GM12878 (cell line): ENCODE measurements around the gene SNX19. TPM values are rescaled to one million over a fixed set of nuclear protein-coding genes. Genes with fewer than 3 reads are reported as not detected.

Source experiments
- BCL3 ChIP-seq: IDR thresholded peaks from 2 replicates; pipeline ENCODE4 v1.6.1; 2011; ENCODE audit warnings: borderline replicate concordance, low read depth, mild to moderate bottlenecking, moderate library complexity, low read length; ENCODE audit not compliant: insufficient read depth, poor library complexity, severe bottlenecking
- CHD1 ChIP-seq: IDR thresholded peaks from 2 replicates; pipeline ENCODE4 v1.6.1; 2012; ENCODE audit warnings: low read depth, low read length, improper control_type of control experiment
- CUX1 ChIP-seq: IDR thresholded peaks from 2 replicates; pipeline ENCODE4 v1.6.1; 2012; ENCODE audit warnings: improper control_type of control experiment, low read depth, low read length; ENCODE audit not compliant: insufficient replicate concordance
- E2F8 ChIP-seq: fragments of 450-650 bp; IDR thresholded peaks from 2 replicates; pipeline ENCODE4 v1.6.1; 2018; ENCODE audit warnings: mild to moderate bottlenecking, low read depth, moderate library complexity; ENCODE audit not compliant: partially characterized antibody
- NBN ChIP-seq: fragments of 450-650 bp; IDR thresholded peaks from 2 replicates; pipeline ENCODE4 v1.6.1; 2016
- RUNX3 ChIP-seq: IDR thresholded peaks from 2 replicates; pipeline ENCODE4 v1.6.1; 2012; ENCODE audit warnings: low read length, inconsistent platforms
- SPI1 ChIP-seq: IDR thresholded peaks from 2 replicates; pipeline ENCODE4 v1.6.1; 2011; ENCODE audit warnings: low read depth, mild to moderate bottlenecking, low read length, moderate library complexity, borderline replicate concordance; ENCODE audit not compliant: insufficient read depth
- polyA plus RNA-seq, 11 experiments: library from polyadenylated mRNA; depleted of rRNA in 4 of 11; unstranded in 6 of 11; stranded (reverse) in 5 of 11; fragments of >200 nt; fragmentation: Nextera tagmentation in 4 of 11; fragmentation: Illumina TruSeq in 1 of 11; extraction: Ambion mirVana in 4 of 11; extraction: Trizol in 1 of 11; gene quantifications; 1 replicate in 1 of 11; 2 replicates in 10 of 11; pipeline versions ENCODE4 v1.2.1 to v1.2.3, GENCODE V29; 2011 to 2016; ENCODE audit warnings: inconsistent platforms in 2 of 11, missing spikeins in 2 of 11, low read depth in 1 of 11
- total RNA-seq, 4 experiments: library from RNA; depleted of rRNA in 3 of 4; stranded (reverse); fragments of >200 nt in 3 of 4; fragmentation: Illumina TruSeq in 1 of 4; extraction: Trizol in 1 of 4; gene quantifications; 2 replicates each; pipeline versions ENCODE4 v1.2.1 to v1.2.3, GENCODE V29; 2013 to 2021

SNX19 gene
- total and polyA plus RNA-seq, 10 of the 15 experiments (the other 5 are each of a cell fraction or from before 2014, with no cell fraction given), result 3.0 to 46.9 (median 30.4) TPM

- TF ChIP-seq CUX1 (no peak), NBN (no peak), BCL3 (no peak), E2F8 (no peak), CHD1 (no peak), RUNX3 (no peak), SPI1 (no peak)
These were observed 9.1 kb downstream of the SNX19 start (continued) for GRCh38 chr11:130907229-130907628.
